ENCODE measurements around the gene SOSTDC1.
"Not testable (repeated sequence)": the region's sequence is repeated elsewhere in the genome, so short reads cannot be mapped to it uniquely, and the experiment has no call there.

The SOSTDC1 gene, protein sequence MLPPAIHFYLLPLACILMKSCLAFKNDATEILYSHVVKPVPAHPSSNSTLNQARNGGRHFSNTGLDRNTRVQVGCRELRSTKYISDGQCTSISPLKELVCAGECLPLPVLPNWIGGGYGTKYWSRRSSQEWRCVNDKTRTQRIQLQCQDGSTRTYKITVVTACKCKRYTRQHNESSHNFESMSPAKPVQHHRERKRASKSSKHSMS

DNA sequence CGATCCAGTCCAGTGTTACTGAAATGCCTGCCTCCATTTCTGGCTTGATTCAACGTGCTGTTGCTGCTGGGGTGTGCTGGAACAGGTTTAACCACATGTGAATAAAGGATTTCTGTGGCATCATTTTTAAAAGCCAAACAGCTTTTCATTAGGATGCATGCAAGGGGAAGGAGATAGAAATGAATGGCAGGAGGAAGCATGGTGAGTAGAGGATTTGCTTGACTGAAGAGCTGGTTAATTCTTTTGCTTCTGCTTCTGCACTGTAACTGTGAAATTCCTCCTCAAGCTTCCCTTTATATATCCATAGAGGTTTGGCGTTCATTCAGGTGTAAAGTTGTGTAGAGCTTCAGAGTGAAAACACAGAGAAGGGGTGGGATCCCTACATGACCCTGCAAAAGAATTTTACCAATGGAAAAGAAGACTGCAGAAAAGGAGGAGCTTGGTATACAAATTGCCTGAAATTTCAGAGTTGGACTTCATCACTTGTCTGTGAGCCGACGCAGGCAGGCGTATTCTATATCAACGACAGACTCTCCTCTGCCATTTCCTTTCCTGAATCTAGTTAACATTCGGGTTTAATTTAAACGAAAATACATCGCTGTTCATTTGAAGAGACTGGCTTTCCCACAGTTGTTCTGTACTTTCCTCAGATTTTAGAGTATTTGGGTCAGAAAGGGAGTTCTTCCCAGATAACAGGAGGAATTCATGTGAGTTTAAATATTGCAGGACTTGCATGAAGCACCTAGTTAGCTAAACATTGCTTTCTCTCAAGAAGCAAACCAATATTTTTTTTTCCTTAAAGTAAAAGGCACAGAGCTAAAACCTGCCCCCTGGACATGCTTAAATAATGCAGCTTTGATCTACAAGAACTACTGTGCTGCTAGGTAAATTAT lies at the start of gene SOSTDC1:
Gene SOSTDC1 (minus strand): TSS at position 270 of the 893 bp plus-strand sequence. CDS start 70 bp downstream, at position 200.
- DNase-seq (ENCODE audit: low read depth), result no peak

DNA sequence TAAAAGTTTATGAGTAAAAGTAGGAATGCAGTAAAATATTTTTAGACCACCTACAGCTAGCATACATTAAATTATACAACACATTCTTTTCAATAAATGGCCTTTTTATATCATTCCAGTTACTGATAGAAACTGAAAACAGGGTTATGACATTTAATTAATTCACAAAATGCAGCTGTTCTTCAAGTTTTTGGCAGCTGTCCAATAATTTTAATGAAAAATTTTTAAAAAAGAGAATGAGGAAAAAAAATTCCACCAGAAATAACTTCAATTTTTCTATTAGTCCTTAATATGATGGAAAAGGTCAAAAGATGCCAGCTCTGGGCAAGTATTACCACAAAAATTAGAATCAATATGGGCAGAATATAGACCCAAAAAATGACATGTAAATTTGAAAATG lies 49.2 kb upstream of the SOSTDC1 start:
- no peak for DNase-seq (ENCODE audit: low read depth)

DNA sequence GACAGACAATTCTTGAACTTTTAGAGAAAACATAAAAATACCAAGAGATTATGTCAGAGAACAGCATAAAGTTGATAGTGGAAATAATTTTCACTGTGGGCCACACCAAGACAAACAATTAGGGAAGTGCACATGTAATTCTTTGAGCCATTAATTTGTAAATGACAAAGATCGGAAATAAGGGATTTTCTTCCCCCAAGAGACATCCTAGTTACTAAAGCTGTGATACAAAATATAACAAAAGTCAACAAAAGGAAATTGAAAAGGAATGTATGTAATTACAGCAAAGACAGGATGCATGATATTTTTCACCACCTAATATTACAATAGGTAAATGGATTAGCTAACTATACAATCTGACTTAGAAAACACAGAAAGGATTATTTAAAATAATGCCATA lies 48.7 kb upstream of the SOSTDC1 start:
- DNase-seq (ENCODE audit: low read depth), result no peak

DNA sequence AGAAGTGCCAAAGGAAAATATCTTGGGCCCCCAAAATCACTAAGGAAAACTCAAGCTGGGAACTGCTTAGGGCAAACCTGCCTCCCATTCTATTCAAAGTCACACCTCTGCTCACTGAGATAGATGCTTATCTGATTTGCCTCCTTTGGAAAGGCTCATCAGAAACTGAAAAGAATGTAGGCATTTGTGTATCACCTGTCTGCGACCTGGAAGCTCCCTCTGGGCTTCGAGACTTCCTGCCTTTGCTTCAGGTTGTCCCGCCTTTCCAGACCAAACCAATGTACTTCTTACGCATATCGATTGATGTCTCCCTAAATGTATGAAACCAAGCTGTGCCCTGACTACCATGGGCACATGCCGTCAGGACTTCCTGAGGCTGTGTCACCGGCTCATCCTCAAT lies 46.6 kb upstream of the SOSTDC1 start:
- no peak for DNase-seq (ENCODE audit: low read depth)

DNA sequence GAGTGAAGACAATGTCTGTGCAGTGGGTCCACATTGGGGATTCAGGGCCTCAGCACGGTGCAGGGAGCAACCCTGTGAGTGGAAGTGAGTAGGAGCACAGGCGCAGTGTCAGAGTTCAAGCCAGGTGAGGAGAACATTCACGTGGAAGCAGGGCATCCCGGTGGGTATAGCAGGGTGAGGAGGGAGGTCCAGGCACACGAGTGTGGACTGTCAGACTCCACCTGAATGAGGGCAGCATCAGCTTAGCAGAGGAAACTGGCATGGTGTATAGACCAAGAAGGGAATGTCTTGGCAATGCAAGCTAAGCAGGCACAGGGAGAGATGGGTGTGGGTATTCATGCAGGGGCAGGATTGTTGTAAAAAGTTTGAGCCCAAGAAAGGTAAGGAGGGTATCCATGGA lies 45.8 kb upstream of the SOSTDC1 start:
- no peak for DNase-seq (ENCODE audit: low read depth)

DNA sequence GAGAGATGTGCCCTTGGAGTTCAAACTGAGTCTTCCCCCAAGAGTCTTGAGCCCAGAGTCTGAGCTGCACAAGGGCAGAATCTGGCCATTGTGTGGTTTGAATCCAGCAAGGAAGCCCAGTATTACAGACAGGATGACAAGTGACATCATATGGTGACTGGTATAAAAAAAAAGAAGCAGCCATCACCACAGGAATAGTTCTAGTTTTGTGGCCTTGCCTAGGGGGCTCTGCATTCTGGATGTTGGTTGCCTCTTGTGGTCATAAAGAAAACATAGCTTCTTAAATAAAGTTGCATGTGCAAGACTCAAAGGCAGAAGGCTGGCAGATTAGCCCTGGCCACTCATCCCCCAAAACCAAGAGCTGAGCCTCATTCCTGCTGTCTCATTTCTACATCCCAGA lies 44.3 kb upstream of the SOSTDC1 start:
- DNase-seq (ENCODE audit: low read depth), result no peak

DNA sequence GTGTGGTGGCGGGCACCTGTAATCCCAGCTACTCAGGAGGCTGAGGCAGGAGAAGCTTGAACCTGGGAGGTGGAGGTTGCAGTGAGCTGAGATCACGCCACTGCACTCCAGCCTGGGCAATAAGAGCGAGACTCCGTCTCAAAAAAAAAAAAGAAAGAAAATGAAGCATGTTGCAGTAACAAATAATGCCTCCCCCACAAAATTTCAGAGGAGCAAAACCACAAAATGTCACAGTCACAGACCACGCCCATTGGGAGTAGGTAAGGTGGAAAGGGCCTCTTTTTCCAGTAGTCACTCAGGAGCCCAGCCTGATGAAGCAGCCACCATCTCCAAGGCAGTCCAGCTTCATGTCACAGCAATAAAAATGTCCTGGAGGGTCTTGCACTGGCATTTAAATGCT lies 40.9 kb upstream of the SOSTDC1 start:
- not testable (repeated sequence) for DNase-seq (ENCODE audit: low read depth)

DNA sequence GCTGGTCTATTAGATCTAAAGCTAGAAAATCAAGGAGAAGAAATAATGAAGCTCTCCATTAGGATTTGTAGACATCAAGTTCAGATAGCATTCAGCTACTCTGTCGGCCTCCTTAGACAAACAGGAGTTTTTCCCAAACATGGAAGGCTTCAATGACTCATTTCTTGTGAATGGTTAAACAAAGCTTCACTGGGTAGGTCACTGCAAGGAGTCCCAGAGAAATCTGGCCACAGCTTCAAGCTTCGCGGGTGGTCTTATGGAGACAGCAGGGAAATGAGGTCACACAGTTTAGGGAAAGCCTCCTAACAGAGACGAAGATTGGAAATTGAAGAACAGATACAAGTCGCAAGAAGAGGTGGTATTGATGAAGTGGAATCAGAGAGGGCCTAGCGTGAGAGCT lies 38.5 kb upstream of the SOSTDC1 start:
- no peak for DNase-seq (ENCODE audit: low read depth)

DNA sequence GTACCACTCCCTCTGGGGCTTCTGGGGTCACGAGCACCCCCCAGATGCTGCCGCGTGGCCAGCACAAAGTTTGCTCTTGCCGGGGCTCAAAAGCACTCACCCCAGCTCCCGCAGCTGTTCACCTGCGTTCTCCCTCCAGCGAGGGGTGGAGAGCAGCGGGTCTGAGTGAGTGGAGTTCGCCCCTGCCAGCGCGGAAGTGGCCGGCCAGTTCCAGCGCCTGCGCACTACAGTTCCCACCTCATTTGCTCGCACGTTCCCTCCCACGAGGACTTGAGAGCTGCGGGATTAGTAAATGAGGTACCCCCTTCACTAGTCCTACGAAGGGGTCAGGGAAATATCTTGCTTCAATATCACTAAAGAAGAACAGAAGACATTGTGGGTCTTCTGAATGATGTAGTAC lies 36.8 kb upstream of the SOSTDC1 start:
- no peak for DNase-seq (ENCODE audit: low read depth)

DNA sequence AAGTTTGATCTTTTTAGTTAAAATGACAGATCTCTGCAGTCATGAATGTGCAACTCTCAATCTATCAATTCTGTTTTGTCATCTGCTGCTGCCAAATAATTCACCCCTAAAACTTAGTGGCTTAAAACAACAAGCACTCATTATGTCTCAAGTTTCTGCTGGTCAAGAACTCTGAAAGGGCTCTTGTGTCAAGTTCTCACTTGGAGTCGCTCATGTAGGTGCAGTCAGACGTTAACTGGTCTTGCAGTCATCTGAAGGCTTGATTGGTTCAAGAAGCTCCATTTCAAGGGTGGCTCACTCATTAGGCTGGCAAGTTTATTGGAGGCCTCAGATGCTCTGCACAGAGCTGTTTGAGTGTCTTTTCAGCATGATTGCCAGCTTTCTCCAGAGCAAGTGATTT lies 32.6 kb upstream of the SOSTDC1 start:
- no peak for DNase-seq (ENCODE audit: low read depth)

DNA sequence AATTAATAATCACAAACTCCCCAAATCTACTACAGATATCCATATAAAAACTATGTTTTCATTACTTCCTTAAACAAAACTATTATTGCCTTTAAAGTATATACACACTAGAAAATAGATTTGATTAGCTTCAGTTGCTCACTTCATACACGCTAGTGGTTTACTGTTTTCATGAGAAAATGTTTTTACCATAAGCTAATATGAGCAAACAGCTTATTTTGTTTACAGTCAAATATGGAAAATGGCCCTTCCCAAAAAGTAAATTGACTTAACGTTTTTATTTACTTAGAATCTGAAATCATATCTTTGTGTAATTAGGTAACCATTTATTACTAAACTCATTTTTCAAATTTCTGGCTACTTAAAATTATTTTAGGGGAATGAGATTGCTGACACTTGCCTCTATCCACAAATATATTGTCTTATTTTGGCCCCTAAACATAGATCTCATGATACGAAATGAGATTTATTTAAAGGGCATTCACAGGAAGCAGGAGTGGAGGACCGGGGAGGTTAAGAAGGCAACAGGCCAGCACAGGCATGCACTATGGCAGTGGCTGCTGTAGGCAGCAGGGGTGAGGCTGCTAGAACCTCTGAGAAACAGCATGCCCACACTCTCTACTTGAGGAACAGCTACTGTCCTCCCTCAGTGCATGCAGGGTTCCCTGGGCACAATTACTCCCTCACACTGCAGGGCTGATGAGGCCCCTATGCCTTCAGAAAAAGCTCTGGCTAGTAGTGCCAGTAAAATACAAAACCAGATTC lies 29.6 kb upstream of the SOSTDC1 start:
- no peak for DNase-seq (ENCODE audit: low read depth)

DNA sequence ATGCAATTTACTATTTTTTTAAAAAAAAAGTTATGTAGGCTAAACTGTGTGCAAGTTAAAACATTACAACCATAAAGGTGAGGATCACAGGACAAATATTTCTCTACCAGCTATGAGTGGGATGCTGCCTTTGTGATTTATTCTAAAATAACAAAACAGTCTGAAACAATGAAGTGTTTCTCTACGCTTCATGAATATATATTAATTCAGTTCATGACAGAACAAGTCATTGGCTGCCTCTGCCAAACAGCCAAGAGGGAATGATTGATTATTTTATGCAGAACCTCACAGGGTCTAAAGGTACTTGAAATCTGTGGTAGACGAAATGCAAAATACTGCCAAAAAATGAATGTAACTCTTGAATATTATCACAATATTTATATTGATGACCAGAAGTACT lies 29.0 kb upstream of the SOSTDC1 start:
- no peak for DNase-seq (ENCODE audit: low read depth)

DNA sequence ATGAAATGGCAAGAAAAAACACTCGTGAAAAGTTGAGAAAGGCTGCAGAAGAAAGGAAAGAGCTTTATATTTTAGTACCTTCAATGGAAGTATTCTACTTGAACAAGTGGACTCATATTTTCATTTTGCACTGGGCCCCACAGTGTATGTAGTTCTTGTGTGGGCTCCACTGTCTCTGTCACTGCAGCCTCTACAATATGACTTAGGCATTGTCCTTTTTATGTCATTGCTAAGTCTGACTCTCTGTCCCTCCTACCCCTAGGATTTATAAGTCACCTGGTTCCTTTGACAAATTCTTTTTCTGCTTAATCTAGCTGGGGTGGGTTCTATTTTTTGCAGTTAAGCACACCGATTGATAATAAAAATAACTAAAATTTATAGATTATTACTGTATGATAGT lies 27.7 kb upstream of the SOSTDC1 start:
- no peak for DNase-seq (ENCODE audit: low read depth)

DNA sequence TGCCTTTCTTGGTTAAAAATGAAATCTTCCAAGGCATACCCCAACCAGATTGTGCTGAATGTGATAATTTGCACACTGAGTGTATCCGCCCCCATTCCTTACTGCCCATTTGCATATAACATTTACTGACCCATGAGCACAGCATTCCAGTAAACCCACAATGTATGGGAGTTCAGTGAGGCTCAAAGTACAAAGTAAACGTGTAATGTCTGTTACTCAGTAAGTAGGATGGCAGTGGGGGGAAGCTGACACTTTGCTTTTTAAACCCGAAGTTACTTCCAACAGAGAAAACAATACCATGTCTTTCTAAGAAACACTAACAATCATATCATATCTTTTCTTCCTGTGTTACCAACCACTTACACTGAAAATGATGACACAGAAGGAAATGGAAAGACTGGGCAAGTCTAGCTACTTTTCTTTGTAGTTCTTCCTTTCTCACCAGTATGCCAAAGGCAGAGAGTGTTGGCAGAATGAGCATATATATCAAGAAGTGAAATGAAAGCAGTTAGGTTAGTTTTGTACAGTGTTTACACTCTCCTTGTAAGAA lies 27.1 kb upstream of the SOSTDC1 start:
- no peak for DNase-seq (ENCODE audit: low read depth)

DNA sequence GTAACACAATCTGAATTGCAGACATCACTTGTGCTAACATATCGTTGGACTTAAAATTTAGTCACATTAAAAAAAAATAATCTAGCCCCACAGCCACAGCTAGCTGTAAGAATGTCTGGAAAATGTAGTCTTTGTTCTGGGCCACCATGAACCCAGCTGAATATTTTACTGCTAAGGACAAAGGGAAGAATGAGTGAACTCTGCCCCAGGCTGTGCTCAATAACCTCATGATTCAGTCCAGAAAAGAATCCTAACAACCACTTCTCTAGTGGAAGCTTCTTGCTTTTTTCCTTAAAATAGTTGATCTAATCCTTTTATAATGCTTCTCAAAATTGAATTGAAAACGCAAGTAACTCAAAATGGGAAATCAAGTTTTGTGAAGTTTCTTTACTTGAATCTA lies 25.6 kb upstream of the SOSTDC1 start:
- no peak for DNase-seq (ENCODE audit: low read depth)

DNA sequence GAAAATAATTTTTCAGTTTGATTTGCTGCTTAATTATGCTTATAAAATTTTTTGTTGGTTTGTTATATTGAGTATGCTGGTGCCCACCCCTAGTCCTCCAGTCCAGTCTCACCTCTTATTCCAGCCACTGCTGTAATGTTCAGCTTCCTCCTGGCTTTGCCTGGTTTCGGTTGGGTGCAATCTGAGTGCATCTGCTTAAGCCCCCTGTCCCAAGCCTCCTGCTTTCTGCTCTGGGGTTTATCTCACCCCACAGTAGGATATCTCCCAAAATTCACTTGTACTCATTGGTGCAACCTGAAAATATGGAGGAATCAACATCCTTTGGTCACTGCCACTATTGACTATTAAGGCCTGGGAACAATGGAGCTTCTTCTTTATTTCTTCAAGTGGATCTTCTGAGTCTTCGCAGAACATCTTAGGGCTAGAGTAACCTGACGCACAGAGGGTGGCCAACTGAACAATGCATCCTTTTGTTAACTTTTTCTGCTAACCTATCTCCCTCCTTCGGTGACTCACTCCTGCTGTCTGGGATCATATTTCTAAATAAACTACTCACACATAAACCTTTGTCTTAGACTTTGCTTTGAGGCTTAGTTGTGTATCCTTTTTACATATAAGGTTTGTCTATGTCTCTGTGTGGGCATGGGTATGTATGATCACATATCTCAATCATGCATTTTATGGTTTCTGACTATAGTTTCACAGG lies 19.1 kb upstream of the SOSTDC1 start:
- no peak for DNase-seq (ENCODE audit: low read depth)

DNA sequence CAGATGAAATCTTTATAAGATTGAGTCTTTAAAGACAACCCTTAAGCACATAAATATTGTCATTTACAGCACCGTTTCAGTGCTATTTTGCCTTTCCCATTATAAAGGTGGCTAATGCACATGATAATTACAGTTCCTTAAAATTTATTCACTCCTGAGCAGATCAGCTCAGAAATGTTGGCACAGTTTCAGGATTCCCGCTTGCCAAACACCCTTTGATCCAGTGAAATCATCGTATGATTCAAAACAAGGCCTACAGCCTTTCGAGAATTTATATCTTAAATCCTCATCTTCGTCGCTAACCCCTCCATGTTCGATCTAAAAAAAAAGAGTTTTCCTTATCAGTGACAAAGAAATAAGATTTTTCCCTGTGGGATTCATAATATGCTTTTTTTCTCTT lies 14.1 kb upstream of the SOSTDC1 start:
- no peak for DNase-seq (ENCODE audit: low read depth)

DNA sequence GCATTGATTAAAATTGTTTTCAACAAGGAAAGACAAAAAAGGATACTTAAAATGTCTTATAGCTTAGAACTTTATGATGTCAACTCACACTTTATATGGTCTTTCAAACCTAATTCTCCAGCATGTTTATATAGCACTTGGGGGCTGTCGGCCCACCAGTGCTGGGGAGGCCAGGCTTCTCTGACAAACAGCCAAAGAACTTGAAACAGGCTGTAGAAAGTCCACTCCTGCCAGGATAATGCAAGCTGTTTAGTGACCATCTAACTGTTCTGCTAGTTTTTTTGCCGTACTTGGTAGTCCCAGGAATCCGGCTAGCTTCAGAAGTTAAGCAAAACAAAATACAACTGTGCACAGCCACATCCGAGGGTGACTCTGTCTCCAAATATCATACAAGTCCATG lies 13.6 kb upstream of the SOSTDC1 start:
- no peak for DNase-seq (ENCODE audit: low read depth)

DNA sequence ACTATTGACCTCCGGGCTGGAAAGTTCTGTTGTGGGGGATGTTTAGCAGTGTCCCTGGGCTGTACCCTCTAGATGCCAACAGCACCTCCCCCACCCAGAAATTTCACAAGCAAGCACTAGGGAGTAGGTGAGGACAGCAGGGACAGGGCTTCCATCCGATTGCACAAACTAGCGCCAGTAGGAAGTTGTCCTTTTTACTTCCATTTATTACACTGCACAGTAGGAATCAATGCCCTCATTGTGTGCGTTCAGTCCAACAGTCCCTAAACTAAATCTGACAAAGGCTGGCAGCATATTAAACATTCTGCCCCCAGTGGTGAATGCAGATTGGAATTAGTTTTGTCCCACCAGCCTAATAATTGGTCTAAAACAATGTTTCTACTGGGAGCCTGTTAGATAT lies 6.4 kb upstream of the SOSTDC1 start:
- DNase-seq (ENCODE audit: low read depth), result no peak

DNA sequence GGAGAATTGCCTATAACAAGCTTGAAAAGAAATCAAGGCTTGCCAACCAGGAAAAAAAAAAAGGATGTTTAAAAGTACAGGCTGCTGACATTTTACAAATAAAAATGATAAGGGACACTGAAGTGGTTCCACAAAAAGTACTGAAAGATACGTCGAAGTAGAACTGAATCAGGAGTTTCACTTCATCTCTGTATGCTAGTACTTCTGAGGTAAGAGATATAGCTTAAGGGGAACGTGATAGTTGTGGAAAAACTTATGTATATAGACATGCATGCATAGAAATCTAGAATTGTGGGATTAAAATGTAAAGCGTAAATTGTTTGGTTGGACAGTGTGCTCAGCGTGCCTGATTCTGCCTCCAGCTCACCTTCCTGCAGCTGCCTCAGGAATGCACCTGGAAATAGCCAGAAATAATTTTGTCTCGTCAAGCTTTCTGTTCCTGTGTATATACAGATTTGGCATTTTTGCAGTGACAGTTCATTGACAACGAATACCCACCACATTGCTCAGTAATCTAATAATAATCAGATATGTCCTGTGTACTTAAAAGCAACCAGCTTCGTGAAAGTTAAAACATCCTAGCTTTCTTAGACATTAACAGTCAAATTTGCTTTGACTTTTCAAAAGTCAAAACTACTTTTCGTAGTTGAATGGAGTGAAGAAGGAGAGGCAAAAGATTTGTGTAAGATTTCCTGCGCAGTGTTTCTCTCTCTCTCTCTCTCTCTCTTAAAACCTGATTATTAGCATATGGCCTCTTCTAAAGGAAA lies 1.4 kb downstream of the SOSTDC1 start:
- DNase-seq (ENCODE audit: low read depth), result no peak

DNA sequence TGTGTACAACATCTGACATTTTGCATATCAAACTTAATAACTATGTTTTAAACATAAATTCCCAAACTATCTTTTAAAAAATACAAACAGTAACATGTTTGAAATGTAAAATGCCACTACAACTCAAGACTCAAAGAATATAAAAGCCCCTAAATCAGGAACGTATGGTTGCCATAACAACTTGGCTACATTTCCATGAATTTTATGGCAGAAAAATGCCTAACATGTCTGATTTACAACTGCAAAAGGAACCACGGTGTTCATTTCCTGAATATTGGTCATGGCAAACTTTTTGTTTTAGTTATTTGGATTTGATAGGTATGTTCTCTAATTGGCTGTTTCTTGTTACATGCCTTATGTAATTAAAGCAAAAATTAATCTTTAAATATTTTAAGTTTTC lies 2.0 kb downstream of the SOSTDC1 start:
- DNase-seq (ENCODE audit: low read depth), result no peak

Measured in stimulated activated CD8-positive, alpha-beta memory T cell treated with anti-CD3 and anti-CD28 coated beads, Interleukin-12 subunit alpha, Interleukin-12 subunit beta, amount 100 ng/mL, for 1 hour (primary cell).